Measurements from ENCODE around the gene NEU2. TPM values are rescaled to one million over a fixed set of nuclear protein-coding genes. Genes with fewer than 3 reads are reported as not detected.

The NEU2 gene
- total RNA-seq, 4 donors from 2014 or later = not detected

DNA sequence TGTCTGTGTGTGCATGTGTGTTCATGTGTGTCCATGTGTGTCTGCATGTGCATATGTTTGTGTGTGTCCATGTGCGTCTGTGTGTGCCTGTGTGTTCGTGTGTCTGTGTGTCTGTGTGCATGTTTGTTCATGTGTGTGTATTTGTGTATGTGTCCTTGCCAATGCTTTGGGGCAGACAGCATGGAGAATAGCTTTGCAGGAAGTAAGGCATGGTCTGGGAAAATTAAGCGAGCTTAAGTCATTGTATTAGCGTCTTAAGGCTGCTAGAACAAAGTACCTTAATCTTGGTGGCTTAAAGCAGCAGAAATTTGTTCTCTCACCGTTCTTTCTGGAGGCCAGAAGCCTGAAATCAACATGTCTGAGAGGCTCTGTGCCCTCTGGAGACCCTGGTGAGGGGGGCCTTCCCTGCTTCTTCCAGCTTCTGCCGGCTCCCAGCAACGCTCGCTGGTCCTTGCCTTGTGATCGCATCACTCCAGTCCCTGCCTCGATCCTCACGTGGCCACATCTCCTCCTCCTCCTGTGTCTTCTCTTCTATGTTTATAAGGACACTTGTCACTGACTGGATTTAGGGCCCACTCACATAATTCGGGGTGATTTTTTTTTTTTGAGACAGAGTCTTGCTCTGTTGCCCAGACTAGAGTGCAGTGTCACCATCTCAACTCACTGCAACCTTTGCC lies 3.8 kb downstream of the NEU2 start:
- TF ChIP-seq POLR2A (IDR thresholded peaks at IDR 0.05; ENCODE audit: low read depth) = no peak
- TF ChIP-seq EP300 (IDR thresholded peaks at IDR 0.05) = no peak
- TF ChIP-seq POLR2AphosphoS5 (IDR thresholded peaks at IDR 0.05) = no peak
- TF ChIP-seq, protein P1, sequence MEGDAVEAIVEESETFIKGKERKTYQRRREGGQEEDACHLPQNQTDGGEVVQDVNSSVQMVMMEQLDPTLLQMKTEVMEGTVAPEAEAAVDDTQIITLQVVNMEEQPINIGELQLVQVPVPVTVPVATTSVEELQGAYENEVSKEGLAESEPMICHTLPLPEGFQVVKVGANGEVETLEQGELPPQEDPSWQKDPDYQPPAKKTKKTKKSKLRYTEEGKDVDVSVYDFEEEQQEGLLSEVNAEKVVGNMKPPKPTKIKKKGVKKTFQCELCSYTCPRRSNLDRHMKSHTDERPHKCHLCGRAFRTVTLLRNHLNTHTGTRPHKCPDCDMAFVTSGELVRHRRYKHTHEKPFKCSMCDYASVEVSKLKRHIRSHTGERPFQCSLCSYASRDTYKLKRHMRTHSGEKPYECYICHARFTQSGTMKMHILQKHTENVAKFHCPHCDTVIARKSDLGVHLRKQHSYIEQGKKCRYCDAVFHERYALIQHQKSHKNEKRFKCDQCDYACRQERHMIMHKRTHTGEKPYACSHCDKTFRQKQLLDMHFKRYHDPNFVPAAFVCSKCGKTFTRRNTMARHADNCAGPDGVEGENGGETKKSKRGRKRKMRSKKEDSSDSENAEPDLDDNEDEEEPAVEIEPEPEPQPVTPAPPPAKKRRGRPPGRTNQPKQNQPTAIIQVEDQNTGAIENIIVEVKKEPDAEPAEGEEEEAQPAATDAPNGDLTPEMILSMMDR (IDR thresholded peaks at IDR 0.05) = no peak
- Histone ChIP-seq H3K27ac (replicated peaks in 1 of 4) (no peak overlapping the region), H3K4me3 (no peak overlapping the region), H3K9me3 (no peaks in the 10 kb centered on the region), H3K36me3 (no peaks in the 10 kb centered on the region), H3K27me3 (peaks cover 0 to 15% (median 0%) of the 10 kb centered on the region in 4 donors), H3K4me1 (no peaks in the 10 kb centered on the region)
- DNase-seq (ENCODE audit: extremely low spot score) = no peak
- intact Hi-C loops (cut with DNase I) = no loop called here
- WGBS = 85% methylated on average over 11 of the region's 12 CpGs

DNA sequence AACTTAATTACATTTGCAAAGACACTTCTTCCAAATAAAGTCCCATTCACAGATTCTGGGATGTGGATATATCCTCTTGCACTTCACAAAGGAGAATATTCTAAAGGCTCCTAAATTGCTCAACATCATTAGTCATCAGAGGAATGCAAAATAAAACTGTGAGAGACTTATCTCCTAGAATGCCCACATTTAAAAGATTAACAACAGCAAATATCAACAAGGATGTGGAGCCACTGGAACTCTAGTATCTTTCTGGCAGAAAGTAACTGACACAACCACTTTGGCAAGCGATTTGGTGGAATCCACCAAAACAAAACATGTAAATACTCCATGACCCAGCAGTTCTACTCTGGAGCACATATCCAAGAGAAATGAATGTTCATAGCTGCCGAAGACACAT lies 4.6 kb downstream of the NEU2 start:
- Histone ChIP-seq H3K27me3 (peaks cover 0 to 22% (median 0%) of the 10 kb centered on the region in 4 donors), H3K27ac (replicated peaks in 1 of 4) (no peak overlapping the region), H3K9me3 (no peaks in the 10 kb centered on the region), H3K4me3 (no peak overlapping the region), H3K36me3 (no peaks in the 10 kb centered on the region), H3K4me1 (no peaks in the 10 kb centered on the region)
- WGBS = 84% methylated on average over 2 of the region's 2 CpGs
- DNase-seq (ENCODE audit: extremely low spot score) = no peak
- TF ChIP-seq, protein P1 (IDR thresholded peaks at IDR 0.05) = no peak
- TF ChIP-seq POLR2A (IDR thresholded peaks at IDR 0.05; ENCODE audit: low read depth) (no peak), EP300 (IDR thresholded peaks at IDR 0.05) (no peak)
- intact Hi-C loops (cut with DNase I) = no loop called here

DNA sequence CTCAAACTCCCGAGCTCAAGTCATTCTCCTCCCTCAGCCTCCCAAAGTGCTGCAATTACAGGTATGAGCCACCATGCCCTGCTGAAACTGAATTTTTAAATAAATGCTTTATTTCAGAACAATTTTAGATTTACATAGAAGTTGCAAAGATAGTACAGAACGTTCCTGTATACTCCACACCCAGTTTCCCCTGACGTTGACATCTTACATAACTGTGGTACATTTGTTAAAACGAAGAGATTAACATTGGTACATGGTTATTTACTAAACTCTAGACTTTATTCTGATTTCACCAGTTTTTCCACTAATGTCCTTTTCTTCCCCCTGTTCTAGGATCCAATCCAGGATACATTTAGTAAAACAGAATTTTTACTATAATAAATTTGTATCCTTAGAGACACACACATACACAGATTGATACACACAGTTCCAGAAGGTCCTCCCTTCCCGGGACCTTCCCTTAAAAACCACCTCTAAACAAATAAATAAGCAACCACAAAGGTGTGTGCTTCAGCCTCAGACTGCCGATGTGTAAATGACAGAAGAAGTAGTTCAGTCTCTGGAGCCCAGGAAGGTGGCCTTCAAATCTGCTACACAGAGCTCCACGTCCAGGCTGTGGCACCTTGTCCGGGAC lies 6.9 kb downstream of the NEU2 start:
- WGBS = 79% methylated on average over 8 of the region's 8 CpGs

DNA sequence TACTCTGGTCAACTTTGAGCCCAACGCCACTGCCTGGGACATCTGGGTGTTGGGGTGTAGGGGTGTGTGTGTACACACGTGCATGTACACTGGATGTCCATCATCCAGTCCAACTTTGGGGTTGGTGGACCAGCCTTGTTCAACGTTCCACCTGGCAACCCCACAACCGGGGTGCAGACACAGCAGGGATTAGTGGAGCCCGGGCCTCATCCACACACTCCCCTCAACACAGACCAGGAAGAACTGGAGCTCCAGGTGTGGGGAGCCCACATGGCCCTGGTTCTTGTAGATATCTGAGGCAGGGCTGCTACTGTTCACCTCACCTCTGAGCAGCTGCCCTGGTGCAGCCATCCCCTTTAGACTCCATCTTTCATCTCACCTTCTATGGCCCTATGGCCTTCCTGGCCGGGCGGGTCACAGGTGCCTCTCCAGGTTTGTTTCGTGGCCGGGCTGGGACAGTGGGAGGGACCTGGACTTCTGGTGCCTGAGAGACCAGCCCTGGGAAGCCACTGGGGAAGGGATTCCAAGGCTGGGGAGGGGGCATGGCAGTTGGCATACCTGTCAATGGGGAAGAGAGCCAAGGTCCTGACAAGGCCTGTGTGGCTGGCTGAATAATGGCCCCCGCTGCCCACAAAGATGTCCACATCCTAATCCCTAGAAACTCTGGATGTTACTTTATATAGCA lies 7.5 kb downstream of the NEU2 start:
- no peaks in the 10 kb centered on the region for H3K9me3 ChIP-seq
- H3K4me1 ChIP-seq = no peaks in the 10 kb centered on the region
- H3K36me3 ChIP-seq = no peaks in the 10 kb centered on the region
- WGBS = 100% methylated on average over 5 of the region's 10 CpGs
- H3K27ac ChIP-seq (replicated peaks in 1 of 4) = no peak overlapping the region
- peaks cover 0 to 26% (median 0%) of the 10 kb centered on the region in 4 donors for H3K27me3 ChIP-seq
- TF ChIP-seq, protein P1 (IDR thresholded peaks at IDR 0.05) = no peak
- no peak for TF ChIP-seq POLR2AphosphoS5 (IDR thresholded peaks at IDR 0.05)
- no peak for TF ChIP-seq EP300 (IDR thresholded peaks at IDR 0.05)
- no peak for TF ChIP-seq POLR2A (IDR thresholded peaks at IDR 0.05; ENCODE audit: low read depth)
- no peak overlapping the region for H3K4me3 ChIP-seq
- DNase-seq (ENCODE audit: extremely low spot score) = no peak
- intact Hi-C loops (cut with DNase I) = no loop called here

More for the DNA sequence above, 6.9 kb downstream of the NEU2 start:
- Histone ChIP-seq H3K27ac (replicated peaks in 1 of 4) (no peak overlapping the region), H3K4me3 (no peak overlapping the region), H3K4me1 (no peaks in the 10 kb centered on the region), H3K36me3 (no peaks in the 10 kb centered on the region), H3K9me3 (no peaks in the 10 kb centered on the region), H3K27me3 (peaks cover 0 to 26% (median 0%) of the 10 kb centered on the region in 4 donors)
- no peak for TF ChIP-seq EP300 (IDR thresholded peaks at IDR 0.05)
- TF ChIP-seq, protein P1 (IDR thresholded peaks at IDR 0.05) = no peak
- no peak for TF ChIP-seq POLR2AphosphoS5 (IDR thresholded peaks at IDR 0.05)
- no peak for TF ChIP-seq POLR2A (IDR thresholded peaks at IDR 0.05; ENCODE audit: low read depth)
- intact Hi-C loops (cut with DNase I) = no loop called here
- no peak for DNase-seq (ENCODE audit: extremely low spot score)
